Raji (cell line): ENCODE results near the gene MYOT.

Source experiments
- POLR2A ChIP-seq: IDR thresholded peaks from 2 replicates; pipeline ENCODE4 v1.6.1; 2011; ENCODE audit warnings: low read depth, low read length, control low read depth; ENCODE audit not compliant: insufficient read depth

MYOT gene

GRCh38 chr5:137933491-137933911 lies 65.8 kb downstream of the MYOT start:
- TF ChIP-seq POLR2A = no peak

- no peak for TF ChIP-seq POLR2A
Measured at GRCh38 chr5:137935190-137935589, 67.5 kb downstream of the MYOT start.

DNA sequence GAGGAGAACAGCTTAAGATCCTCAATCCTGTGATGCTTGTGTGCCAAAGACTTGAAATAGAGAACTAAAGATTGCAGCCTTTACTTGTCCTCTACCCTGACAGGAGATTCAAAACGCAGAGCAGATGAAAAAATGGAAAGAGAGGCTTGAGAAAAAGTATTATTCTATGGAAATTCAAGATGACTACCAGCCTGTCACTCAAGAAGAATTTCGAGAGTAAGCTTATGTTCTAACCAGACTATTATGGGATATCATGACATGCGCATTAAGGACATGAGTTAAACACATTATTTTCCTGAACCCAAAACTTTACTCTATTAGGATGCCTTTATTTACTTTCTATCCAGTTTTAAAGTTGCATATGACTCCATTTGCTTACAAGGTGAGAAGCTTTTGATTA lies 68.0 kb downstream of the MYOT start:
- TF ChIP-seq POLR2A = no peak
